Stimulated activated CD8-positive, alpha-beta memory T cell treated with anti-CD3 and anti-CD28 coated beads, Interleukin-7, amount 100 ng/mL, for 24 hours (primary cell): Measurements from ENCODE around the gene EML3.
"Not testable (repeated sequence)": the region's sequence is repeated elsewhere in the genome, so short reads cannot be mapped to it uniquely, and the experiment has no call there.

Source experiments
- DNase-seq: peaks from one replicate; pipeline ENCODE4 v3.0.0-alpha.2; 2020; ENCODE audit warnings: low read depth

Gene EML3

GRCh38 chr11:62621567-62622470, 9.2 kb upstream of the EML3 start, which contains the start of gene B3GAT3:
Gene B3GAT3, minus strand, starts transcription at chr11:62621986. Its CDS starts 39 bp downstream, at chr11:62621947.
- DNase-seq, result peak; percentile 92

GRCh38 chr11:62621027-62621566, 8.5 kb upstream of the EML3 start:
- DNase-seq, result no peak

GRCh38 chr11:62616957-62617356, 4.4 kb upstream of the EML3 start:
- DNase-seq, result not testable (repeated sequence)

- no peak for DNase-seq
Observed at GRCh38 chr11:62615521-62615920, 2.9 kb upstream of the EML3 start.

- no peak for DNase-seq
Observed at GRCh38 chr11:62614275-62614674, 1.7 kb upstream of the EML3 start.

GRCh38 chr11:62613291-62613778, 760 bp upstream of the EML3 start:
- DNase-seq, result no peak

- peak; percentile 41 for DNase-seq
Observed at GRCh38 chr11:62611705-62612365, 740 bp downstream of the EML3 start.

- DNase-seq, result no peak
Observed at GRCh38 chr11:62610814-62611704, 1.5 kb downstream of the EML3 start.

- no peak for DNase-seq
Observed at GRCh38 chr11:62610403-62610802, 2.2 kb downstream of the EML3 start.

- no peak for DNase-seq
Observed at GRCh38 chr11:62608776-62609175, 3.8 kb downstream of the EML3 start.

GRCh38 chr11:62607714-62608113, 4.9 kb downstream of the EML3 start:
- no peak for DNase-seq

- DNase-seq, result no peak
Observed at GRCh38 chr11:62605902-62606301, 6.7 kb downstream of the EML3 start.

- DNase-seq, result no peak
Observed at GRCh38 chr11:62605467-62605866, 7.1 kb downstream of the EML3 start.

GRCh38 chr11:62604460-62605120, 8.0 kb downstream of the EML3 start:
- DNase-seq, result no peak

- DNase-seq, result no peak
Observed at GRCh38 chr11:62603776-62604299, 8.7 kb downstream of the EML3 start.

- DNase-seq, result no peak
Observed at GRCh38 chr11:62603072-62603408, 9.5 kb downstream of the EML3 start.

- DNase-seq, result no peak
Observed at GRCh38 chr11:62602141-62603071, 10.2 kb downstream of the EML3 start.

GRCh38 chr11:62601372-62602140, 11.0 kb downstream of the EML3 start, which contains the start of gene MTA2:
Gene MTA2, minus strand, starts transcription at chr11:62601865. Its CDS starts 415 bp downstream, at chr11:62601450.
- DNase-seq, result peak; percentile 98

- DNase-seq, result no peak
Observed at GRCh38 chr11:62601122-62601371, 11.5 kb downstream of the EML3 start.
